ENCODE results near the gene SPG21.

SPG21 gene

DNA sequence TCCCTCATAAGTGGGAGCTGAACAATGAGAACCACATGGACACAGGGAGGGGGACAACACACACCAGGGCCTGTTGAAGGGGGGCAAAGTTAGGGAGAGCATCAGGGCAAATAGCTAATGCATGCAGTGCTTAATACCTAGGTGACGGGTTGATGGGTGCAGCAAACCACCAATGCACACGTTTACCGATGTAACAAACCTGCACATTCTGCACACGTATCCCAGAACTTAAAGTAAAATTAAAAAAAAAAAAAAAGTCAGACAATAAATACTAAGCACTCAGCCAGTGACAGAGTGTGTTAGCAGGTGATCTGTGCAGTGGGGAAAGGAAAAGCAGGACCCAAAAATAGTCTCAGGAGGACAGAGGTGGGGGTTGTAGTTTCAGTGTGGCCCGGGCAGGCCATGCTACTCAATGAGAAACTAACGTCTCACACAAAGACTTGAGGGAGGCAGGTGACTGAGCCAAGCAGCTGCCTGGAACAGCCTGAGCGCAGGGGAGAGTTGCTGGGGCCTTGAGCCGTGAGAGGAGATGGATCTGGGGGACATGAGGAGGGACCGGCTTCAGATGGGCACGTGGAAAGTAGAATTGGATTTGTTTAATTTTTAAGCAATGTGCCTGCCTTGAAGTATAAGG is 59.6 kb downstream of the SPG21 start (continued):
- TF ChIP-seq ZBTB1 (tag by site-specific recombination; IDR thresholded peaks at IDR 0.05) (no peak), ZNF548 (tag by site-specific recombination; IDR thresholded peaks at IDR 0.05) (no peak), ZNF394 (tag by site-specific recombination; IDR thresholded peaks at IDR 0.05; ENCODE audit: borderline replicate concordance) (no peak), SP3 (tag by site-specific recombination; IDR thresholded peaks at IDR 0.05) (no peak), ZNF416 (tag by site-specific recombination; IDR thresholded peaks at IDR 0.05) (no peak)
- TF ChIP-seq, protein P1, sequence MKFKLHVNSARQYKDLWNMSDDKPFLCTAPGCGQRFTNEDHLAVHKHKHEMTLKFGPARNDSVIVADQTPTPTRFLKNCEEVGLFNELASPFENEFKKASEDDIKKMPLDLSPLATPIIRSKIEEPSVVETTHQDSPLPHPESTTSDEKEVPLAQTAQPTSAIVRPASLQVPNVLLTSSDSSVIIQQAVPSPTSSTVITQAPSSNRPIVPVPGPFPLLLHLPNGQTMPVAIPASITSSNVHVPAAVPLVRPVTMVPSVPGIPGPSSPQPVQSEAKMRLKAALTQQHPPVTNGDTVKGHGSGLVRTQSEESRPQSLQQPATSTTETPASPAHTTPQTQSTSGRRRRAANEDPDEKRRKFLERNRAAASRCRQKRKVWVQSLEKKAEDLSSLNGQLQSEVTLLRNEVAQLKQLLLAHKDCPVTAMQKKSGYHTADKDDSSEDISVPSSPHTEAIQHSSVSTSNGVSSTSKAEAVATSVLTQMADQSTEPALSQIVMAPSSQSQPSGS (tag by site-specific recombination; IDR thresholded peaks at IDR 0.05; ENCODE audit: low read depth), result no peak
- TF ChIP-seq, protein P2, sequence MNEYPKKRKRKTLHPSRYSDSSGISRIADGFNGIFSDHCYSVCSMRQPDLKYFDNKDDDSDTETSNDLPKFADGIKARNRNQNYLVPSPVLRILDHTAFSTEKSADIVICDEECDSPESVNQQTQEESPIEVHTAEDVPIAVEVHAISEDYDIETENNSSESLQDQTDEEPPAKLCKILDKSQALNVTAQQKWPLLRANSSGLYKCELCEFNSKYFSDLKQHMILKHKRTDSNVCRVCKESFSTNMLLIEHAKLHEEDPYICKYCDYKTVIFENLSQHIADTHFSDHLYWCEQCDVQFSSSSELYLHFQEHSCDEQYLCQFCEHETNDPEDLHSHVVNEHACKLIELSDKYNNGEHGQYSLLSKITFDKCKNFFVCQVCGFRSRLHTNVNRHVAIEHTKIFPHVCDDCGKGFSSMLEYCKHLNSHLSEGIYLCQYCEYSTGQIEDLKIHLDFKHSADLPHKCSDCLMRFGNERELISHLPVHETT (tag by site-specific recombination; IDR thresholded peaks at IDR 0.05), result no peak
- TF ChIP-seq, protein P3, sequence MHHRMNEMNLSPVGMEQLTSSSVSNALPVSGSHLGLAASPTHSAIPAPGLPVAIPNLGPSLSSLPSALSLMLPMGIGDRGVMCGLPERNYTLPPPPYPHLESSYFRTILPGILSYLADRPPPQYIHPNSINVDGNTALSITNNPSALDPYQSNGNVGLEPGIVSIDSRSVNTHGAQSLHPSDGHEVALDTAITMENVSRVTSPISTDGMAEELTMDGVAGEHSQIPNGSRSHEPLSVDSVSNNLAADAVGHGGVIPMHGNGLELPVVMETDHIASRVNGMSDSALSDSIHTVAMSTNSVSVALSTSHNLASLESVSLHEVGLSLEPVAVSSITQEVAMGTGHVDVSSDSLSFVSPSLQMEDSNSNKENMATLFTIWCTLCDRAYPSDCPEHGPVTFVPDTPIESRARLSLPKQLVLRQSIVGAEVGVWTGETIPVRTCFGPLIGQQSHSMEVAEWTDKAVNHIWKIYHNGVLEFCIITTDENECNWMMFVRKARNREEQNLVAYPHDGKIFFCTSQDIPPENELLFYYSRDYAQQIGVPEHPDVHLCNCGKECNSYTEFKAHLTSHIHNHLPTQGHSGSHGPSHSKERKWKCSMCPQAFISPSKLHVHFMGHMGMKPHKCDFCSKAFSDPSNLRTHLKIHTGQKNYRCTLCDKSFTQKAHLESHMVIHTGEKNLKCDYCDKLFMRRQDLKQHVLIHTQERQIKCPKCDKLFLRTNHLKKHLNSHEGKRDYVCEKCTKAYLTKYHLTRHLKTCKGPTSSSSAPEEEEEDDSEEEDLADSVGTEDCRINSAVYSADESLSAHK (tag by site-specific recombination; IDR thresholded peaks at IDR 0.05), result no peak

DNA sequence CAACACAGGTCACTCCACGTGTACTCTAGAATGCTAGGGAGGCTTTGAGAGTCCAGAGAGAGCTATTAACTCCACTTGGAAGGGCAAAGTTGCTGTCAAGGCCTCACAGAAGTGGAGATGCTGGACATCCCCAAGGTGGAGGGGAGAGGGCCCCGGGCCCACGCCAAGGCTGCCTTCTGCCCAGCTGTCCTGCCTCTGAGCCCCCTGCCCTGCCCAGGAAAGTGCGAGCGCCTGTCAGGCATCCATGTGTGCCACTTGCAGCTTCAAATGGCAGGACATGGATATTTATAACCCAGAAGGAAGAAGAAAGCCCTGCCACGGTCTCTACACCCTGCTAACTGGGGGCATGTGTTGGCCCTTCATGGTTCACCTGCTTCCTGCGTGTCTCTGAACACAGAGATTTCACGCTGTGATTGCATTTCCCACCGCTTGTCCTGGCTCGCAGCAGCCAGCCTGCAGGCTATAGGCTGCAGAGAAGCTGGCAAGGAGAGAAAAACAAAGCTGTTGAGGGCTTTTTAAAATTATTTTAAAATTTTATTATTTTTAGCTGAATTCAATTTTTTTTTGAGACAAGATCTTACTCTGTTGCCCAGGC is 61.0 kb downstream of the SPG21 start:
- POLR2A ChIA-PET, result no interaction called here
- no peak overlapping the region for H3K27ac ChIP-seq (ENCODE audit: extremely low read depth, low read depth, low read length)
- TF ChIP-seq SCRT2 (tag by site-specific recombination; IDR thresholded peaks at IDR 0.05), result no peak
- TF ChIP-seq ZNF24 (tag by site-specific recombination; IDR thresholded peaks at IDR 0.05), result no peak
- TF ChIP-seq, protein P4, sequence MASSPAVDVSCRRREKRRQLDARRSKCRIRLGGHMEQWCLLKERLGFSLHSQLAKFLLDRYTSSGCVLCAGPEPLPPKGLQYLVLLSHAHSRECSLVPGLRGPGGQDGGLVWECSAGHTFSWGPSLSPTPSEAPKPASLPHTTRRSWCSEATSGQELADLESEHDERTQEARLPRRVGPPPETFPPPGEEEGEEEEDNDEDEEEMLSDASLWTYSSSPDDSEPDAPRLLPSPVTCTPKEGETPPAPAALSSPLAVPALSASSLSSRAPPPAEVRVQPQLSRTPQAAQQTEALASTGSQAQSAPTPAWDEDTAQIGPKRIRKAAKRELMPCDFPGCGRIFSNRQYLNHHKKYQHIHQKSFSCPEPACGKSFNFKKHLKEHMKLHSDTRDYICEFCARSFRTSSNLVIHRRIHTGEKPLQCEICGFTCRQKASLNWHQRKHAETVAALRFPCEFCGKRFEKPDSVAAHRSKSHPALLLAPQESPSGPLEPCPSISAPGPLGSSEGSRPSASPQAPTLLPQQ (tag by site-specific recombination; IDR thresholded peaks at IDR 0.05), result no peak
- TF ChIP-seq ZNF324 (tag by site-specific recombination; IDR thresholded peaks at IDR 0.05), result no peak
- TF ChIP-seq ZNF707 (tag by site-specific recombination; IDR thresholded peaks at IDR 0.05), result no peak
- TF ChIP-seq, protein P5, sequence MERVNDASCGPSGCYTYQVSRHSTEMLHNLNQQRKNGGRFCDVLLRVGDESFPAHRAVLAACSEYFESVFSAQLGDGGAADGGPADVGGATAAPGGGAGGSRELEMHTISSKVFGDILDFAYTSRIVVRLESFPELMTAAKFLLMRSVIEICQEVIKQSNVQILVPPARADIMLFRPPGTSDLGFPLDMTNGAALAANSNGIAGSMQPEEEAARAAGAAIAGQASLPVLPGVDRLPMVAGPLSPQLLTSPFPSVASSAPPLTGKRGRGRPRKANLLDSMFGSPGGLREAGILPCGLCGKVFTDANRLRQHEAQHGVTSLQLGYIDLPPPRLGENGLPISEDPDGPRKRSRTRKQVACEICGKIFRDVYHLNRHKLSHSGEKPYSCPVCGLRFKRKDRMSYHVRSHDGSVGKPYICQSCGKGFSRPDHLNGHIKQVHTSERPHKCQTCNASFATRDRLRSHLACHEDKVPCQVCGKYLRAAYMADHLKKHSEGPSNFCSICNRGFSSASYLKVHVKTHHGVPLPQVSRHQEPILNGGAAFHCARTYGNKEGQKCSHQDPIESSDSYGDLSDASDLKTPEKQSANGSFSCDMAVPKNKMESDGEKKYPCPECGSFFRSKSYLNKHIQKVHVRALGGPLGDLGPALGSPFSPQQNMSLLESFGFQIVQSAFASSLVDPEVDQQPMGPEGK (tag by site-specific recombination; IDR thresholded peaks at IDR 0.05), result no peak
- no peak for TF ChIP-seq ZNF138 (tag by site-specific recombination; IDR thresholded peaks at IDR 0.05; ENCODE audit: borderline replicate concordance)
- no peak for TF ChIP-seq ZNF561 (tag by site-specific recombination; IDR thresholded peaks at IDR 0.05; ENCODE audit: borderline replicate concordance)
- TF ChIP-seq ZFP3 (tag by site-specific recombination; IDR thresholded peaks at IDR 0.05; ENCODE audit: low read depth), result no peak
- TF ChIP-seq ZNF146 (tag by site-specific recombination; IDR thresholded peaks at IDR 0.05), result no peak
- no peak for TF ChIP-seq ZSCAN16 (tag by site-specific recombination; IDR thresholded peaks at IDR 0.05)
- TF ChIP-seq, protein P6, sequence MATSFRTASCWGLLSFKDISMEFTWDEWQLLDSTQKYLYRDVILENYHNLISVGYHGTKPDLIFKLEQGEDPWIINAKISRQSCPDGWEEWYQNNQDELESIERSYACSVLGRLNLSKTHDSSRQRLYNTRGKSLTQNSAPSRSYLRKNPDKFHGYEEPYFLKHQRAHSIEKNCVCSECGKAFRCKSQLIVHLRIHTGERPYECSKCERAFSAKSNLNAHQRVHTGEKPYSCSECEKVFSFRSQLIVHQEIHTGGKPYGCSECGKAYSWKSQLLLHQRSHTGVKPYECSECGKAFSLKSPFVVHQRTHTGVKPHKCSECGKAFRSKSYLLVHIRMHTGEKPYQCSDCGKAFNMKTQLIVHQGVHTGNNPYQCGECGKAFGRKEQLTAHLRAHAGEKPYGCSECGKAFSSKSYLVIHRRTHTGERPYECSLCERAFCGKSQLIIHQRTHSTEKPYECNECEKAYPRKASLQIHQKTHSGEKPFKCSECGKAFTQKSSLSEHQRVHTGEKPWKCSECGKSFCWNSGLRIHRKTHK (tag by site-specific recombination; IDR thresholded peaks at IDR 0.05), result no peak
- TF ChIP-seq, protein P7, sequence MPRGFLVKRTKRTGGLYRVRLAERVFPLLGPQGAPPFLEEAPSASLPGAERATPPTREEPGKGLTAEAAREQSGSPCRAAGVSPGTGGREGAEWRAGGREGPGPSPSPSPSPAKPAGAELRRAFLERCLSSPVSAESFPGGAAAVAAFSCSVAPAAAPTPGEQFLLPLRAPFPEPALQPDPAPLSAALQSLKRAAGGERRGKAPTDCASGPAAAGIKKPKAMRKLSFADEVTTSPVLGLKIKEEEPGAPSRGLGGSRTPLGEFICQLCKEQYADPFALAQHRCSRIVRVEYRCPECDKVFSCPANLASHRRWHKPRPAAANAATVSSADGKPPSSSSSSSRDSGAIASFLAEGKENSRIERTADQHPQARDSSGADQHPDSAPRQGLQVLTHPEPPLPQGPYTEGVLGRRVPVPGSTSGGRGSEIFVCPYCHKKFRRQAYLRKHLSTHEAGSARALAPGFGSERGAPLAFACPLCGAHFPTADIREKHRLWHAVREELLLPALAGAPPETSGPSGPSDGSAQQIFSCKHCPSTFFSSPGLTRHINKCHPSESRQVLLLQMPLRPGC (tag by site-specific recombination; IDR thresholded peaks at IDR 0.05), result no peak
- TF ChIP-seq, protein P8, sequence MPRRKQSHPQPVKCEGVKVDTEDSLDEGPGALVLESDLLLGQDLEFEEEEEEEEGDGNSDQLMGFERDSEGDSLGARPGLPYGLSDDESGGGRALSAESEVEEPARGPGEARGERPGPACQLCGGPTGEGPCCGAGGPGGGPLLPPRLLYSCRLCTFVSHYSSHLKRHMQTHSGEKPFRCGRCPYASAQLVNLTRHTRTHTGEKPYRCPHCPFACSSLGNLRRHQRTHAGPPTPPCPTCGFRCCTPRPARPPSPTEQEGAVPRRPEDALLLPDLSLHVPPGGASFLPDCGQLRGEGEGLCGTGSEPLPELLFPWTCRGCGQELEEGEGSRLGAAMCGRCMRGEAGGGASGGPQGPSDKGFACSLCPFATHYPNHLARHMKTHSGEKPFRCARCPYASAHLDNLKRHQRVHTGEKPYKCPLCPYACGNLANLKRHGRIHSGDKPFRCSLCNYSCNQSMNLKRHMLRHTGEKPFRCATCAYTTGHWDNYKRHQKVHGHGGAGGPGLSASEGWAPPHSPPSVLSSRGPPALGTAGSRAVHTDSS (tag by site-specific recombination; IDR thresholded peaks at IDR 0.05), result no peak
- H3K9me3 ChIP-seq (ENCODE audit: control insufficient read depth, insufficient read depth, low read depth, low read length), result no peaks in the 10 kb centered on the region
- CTCF ChIA-PET, result no interaction called here
- no peak overlapping the region for H3K4me3 ChIP-seq (ENCODE audit: low read depth, low read length)
- H3K4me1 ChIP-seq (ENCODE audit: control insufficient read depth, insufficient read depth, low read length), result no peaks in the 10 kb centered on the region
- no peaks in the 10 kb centered on the region for H3K36me3 ChIP-seq (ENCODE audit: control insufficient read depth in 2 of 2, insufficient read depth in 1 of 2, low read length in 2 of 2)
